ENCODE data around the gene PTPRN2. TPM values are rescaled to one million over a fixed set of nuclear protein-coding genes. Genes with fewer than 3 reads are reported as not detected.

PTPRN2 gene
- total RNA-seq, 1 experiment from 2014 or later: 3.8 TPM

DNA sequence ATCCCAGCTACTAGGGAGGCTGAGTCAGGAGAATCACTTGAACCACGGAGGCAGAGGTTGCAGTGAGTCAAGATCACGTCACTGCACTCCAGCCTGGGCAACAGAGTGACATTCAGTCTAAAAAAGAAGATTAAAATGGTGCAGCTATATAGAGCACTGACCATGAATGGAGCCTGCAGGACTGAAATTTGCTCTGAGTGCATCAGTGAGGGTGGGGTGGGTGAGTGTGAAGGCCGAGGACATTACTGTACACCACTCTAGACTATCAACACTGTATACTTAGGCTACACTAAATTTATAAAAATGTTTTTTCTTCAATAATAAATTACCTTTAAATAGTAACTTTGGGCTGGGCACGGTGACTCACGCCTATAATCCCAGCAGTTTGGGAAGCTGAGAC lies 294.7 kb downstream of the PTPRN2 start:
- no peak for DNase-seq
- no peak overlapping the region for H3K4me3 ChIP-seq
- no peaks in the 10 kb centered on the region; the same call in 1 of the 2 replicates for H3K9me3 ChIP-seq (replicated peaks)
- peaks cover 3% of the 10 kb centered on the region for H3K27me3 ChIP-seq
- H3K4me1 ChIP-seq: no peaks in the 10 kb centered on the region
- no peak overlapping the region for H3K27ac ChIP-seq
- no peaks in the 10 kb centered on the region for H3K36me3 ChIP-seq

DNA sequence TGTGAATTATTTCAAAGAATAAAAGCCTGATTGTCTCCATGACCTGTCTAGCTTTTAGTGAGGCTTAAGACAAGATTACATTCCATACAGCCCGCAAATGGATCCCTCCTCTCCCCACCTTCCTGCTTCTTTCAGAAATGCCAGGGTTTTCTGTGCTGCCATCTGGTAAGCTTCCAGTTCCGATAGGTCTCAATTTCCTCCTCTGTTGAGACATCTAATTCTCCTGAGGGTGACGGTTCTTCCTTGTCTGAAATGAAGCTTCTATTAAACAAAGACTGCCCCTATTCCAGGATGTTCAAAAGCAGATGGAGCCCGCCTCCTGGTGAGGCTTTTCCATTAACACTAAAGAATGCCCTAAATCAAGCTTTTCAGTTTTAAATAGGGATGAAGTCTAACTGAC lies 295.6 kb downstream of the PTPRN2 start:
- Histone ChIP-seq H3K9me3 (replicated peaks) (no peaks in the 10 kb centered on the region; the same call in 1 of the 2 replicates), H3K36me3 (no peaks in the 10 kb centered on the region)
- DNase-seq: no peak

DNA sequence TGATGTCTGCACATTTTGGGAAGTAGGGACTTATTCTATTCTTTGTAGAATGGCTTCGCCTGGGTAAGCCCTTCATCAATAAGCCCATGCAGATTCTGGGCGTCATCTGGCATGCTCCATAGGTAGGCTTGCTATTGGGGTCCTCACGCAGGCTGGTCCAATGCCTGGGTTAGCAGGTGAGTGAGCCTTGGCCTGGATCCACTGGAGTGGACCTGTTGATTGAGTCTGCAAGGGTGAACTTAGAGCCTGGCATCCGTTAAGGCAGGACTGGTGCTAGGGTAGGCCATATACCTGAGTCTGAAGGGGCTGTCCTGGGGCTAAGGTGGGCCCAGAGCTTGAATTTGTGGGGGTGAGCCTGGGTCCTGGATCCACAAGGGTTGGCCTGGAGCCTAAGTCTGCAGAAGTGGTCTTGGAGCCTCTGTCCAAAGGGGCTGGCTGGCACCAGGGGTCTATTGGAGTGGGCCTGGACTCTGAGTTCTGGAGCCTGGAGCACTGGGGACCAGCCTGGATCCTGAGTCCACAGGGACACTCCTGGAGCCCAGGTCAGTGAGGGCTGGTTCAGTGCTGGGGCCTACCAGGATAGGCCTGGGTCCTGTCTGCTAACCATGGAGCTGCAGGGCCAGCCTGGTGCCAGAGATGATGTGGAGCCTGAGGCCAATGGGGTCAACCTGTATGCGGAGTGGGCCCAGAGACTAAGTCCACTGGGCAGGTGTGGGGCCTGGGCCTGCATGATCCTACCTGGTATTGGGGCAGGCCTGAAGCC lies 297.7 kb downstream of the PTPRN2 start:
- DNase-seq: no peak
- no peak overlapping the region for H3K4me3 ChIP-seq
- H3K4me1 ChIP-seq: no peaks in the 10 kb centered on the region
- no peaks in the 10 kb centered on the region for H3K36me3 ChIP-seq
- no peak overlapping the region for H3K27ac ChIP-seq
- H3K9me3 ChIP-seq (replicated peaks): no peaks in the 10 kb centered on the region; the same call in 1 of the 2 replicates
- H3K27me3 ChIP-seq: no peaks in the 10 kb centered on the region; the same call in 1 of the 2 replicates

More for the DNA sequence above, 295.6 kb downstream of the PTPRN2 start:
- H3K4me1 ChIP-seq: no peaks in the 10 kb centered on the region
- no peaks in the 10 kb centered on the region; the same call in 1 of the 2 replicates for H3K27me3 ChIP-seq
- no peak overlapping the region for H3K27ac ChIP-seq
- H3K4me3 ChIP-seq: no peak overlapping the region

DNA sequence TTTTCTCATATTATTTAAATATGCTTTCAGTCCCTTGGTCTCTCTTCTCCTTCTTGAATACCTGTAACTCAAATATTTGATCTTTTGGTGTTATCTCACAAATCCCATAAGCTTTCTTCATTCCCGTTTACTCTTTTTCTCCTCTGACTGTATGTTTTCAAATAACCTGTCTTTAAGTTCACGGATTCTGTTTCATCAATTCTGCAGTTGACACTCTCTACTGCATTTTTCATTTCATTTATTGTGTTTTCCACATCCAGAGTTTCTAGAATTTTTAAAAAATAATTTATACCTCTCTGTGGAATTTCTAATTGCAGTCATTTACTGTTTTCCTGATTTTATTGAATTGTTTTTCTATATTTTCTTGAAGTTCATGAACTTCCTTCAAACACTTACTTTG lies 298.4 kb downstream of the PTPRN2 start:
- no peaks in the 10 kb centered on the region; the same call in 1 of the 2 replicates for H3K9me3 ChIP-seq (replicated peaks)
- no peak overlapping the region for H3K4me3 ChIP-seq
- H3K27ac ChIP-seq: no peak overlapping the region
- H3K27me3 ChIP-seq: no peaks in the 10 kb centered on the region; the same call in 1 of the 2 replicates
- no peaks in the 10 kb centered on the region for H3K4me1 ChIP-seq
- no peaks in the 10 kb centered on the region for H3K36me3 ChIP-seq
- DNase-seq: no peak

DNA sequence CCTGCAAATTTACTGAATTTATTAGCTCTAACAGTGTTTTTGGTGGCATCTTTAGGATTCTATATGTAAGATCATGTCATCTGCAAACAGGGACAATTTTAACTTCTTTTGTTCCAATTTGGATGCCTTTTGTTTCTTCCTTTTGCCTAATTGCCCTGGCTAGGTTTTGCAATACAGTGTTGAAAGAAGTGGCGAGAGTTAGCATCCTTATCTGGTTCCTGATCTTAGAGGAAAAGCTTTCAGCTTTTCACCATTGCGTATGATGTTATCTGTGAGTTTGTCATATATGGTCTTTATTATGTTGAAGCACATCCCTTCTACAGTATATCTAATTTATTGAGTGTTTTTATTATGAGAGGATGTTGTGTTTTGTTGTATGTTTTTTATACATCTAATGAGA lies 301.4 kb downstream of the PTPRN2 start:
- DNase-seq: no peak
- peaks cover 9% of the 10 kb centered on the region for H3K27me3 ChIP-seq
- no peak overlapping the region for H3K4me3 ChIP-seq
- no peaks in the 10 kb centered on the region for H3K4me1 ChIP-seq
- no peaks in the 10 kb centered on the region; the same call in 1 of the 2 replicates for H3K9me3 ChIP-seq (replicated peaks)
- no peaks in the 10 kb centered on the region for H3K36me3 ChIP-seq
- no peak overlapping the region for H3K27ac ChIP-seq

DNA sequence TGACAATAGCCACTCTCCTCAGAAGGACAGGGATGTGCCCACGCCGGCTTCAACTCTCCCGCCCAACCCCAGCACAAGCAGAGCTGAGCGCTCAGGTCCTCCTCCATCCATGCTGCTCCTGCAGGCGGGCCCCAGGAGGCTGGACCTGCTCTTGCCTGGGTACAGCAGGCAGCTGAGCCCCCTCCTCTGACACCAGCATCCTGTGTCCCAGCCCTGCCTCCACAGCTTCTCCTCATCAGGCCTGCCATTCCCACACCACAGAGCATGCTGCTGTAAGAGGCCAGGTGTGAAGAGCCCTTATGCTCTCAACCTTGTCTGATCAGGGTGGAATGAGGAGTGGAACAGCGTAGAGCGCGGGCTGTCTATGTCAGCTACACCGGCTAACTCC lies 302.2 kb downstream of the PTPRN2 start:
- Histone ChIP-seq H3K9me3 (replicated peaks) (no peaks in the 10 kb centered on the region; the same call in 1 of the 2 replicates), H3K4me3 (no peak overlapping the region), H3K27me3 (peaks cover 13% of the 10 kb centered on the region), H3K27ac (no peak overlapping the region), H3K4me1 (no peaks in the 10 kb centered on the region), H3K36me3 (no peaks in the 10 kb centered on the region)
- DNase-seq: no peak

DNA sequence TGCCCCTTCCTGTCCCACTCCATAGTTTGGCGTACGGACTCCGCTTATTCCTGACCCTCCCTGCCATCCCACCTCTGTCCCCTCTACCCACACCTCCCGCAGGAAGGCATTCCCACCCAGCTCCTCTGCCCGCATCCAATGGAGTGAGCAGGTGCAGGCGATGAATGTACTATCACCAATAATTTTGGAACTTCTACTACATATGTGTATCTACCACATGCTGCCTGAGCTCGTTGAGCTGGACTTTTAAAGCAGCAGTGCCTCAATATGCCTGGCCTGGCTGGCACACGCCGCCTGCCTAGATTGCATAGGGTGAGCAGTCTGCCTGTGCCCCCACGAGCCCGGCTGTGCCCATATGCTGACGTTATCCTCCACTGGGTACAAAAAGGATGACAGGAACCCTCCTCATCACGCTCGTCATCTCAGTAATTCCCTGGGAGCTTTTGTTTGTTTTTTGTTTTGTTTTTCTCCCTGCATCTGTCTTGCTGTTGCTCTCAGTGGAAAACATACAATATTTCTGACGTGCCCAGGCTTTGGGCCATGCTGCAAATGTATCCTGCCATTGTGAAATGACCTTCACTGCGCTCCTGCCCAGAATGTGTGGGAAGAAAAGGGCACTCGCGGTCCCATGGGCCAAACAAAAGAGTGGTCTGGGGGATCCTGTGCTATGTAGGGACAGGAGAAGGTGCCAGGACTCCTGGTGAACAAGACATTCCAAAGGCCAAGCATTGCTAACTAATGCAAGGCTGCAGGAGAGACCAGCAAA lies 302.8 kb downstream of the PTPRN2 start:
- H3K9me3 ChIP-seq (replicated peaks): no peaks in the 10 kb centered on the region; the same call in 1 of the 2 replicates
- H3K4me3 ChIP-seq: no peak overlapping the region
- DNase-seq: no peak

DNA sequence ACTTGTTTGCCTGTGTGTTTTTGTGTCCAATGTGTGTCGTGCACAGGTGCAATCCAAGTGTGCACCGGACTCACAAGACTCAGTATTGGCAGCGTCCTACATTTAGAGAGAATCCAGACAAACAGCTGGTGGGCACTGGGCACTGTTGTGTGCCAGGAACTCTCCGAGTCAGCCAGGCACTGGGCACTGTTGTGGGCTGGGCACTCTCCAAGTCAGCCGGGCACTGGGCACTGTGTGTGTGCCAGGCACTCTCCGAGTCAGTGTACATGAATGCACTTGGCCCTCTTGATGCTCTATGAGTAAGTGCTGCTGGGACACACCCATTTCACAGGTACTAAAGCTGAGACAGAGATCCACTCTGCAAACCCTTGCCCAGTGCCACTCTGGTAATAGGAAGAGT lies 303.5 kb downstream of the PTPRN2 start:
- no peak for DNase-seq
- no peak overlapping the region for H3K4me3 ChIP-seq
- no peak overlapping the region for H3K27ac ChIP-seq
- no peaks in the 10 kb centered on the region for H3K4me1 ChIP-seq
- no peaks in the 10 kb centered on the region; the same call in 1 of the 2 replicates for H3K9me3 ChIP-seq (replicated peaks)
- H3K27me3 ChIP-seq: peaks cover 13% of the 10 kb centered on the region
- H3K36me3 ChIP-seq: no peaks in the 10 kb centered on the region

More for the DNA sequence above, 302.8 kb downstream of the PTPRN2 start:
- Histone ChIP-seq H3K27ac (no peak overlapping the region), H3K4me1 (no peaks in the 10 kb centered on the region), H3K27me3 (peaks cover 13% of the 10 kb centered on the region), H3K36me3 (no peaks in the 10 kb centered on the region)

DNA sequence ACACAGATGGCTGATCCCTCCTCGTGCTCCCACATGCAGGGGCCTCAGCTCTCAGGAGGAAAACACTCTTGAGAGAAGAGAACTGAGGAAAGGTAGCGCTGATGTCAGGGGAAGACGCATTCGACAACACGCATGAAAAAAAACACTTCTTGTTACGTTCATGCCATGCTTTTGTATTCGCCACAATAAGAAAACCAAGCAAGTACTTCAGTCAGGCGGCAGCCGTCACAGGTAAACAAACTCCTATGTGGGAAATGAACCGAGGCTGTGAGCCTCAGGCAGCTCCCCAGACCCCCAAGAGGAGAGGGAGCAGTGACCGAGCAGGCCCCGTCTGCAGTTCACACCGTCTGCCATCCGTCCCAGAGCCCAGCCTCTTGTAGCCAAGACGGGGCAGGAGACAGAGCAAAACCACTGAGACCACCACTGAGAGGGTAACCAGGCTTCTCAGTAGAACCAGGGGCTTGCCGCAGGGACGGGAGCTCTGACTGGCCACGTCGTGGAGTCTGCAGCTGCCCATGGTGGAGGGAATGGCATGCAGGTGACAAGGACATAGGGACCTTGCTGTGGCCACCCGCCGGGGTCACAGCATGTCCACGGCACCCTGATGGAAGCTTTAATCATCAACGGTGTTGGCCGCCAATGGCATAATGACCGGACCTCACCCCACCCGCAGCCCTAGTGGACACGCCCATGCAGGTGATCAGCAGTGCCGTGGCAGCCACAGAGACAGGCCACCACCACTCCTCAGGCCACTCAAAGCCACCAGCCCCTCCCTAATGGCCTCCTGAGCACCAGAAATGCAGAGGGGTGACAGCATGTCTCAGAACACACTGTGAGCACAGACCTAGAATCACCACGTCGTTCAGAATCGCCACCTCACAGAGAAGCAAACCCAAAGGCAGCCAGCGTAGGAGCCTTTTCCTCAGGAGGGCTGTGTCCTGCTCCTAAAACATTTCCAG lies 304.3 kb downstream of the PTPRN2 start:
- Histone ChIP-seq H3K27me3 (peaks cover 13% of the 10 kb centered on the region), H3K4me1 (no peaks in the 10 kb centered on the region), H3K36me3 (no peaks in the 10 kb centered on the region), H3K4me3 (no peak overlapping the region), H3K9me3 (replicated peaks) (no peaks in the 10 kb centered on the region; the same call in 1 of the 2 replicates), H3K27ac (no peak overlapping the region)
- DNase-seq: no peak

DNA sequence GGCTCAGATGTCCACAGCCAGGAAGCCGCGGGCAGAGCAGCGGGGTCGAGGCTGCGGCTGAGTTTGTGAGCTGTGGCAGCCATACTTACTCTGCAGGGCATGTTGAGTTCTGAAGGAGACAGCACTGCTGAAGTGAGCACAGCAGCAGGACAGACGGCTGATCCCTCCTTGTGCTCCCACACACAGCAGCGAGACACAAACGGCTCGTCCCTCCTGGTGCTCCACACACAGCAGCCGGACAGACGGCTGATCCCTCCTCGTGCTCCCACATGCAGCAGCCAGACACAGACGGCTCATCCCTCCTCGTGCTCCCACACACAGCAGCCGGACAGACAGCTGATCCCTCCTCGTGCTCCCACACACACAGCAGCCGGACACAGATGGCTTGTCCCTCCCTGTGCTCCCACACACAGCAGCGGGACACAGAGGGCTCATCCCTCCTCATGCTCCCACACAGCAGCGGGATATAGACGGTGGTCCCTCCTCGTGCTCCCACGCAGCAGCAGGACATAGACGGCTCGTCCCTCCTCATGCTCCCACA lies 305.1 kb downstream of the PTPRN2 start:
- Histone ChIP-seq H3K9me3 (replicated peaks) (no peaks in the 10 kb centered on the region; the same call in 1 of the 2 replicates), H3K27me3 (peaks cover 13% of the 10 kb centered on the region), H3K4me3 (no peak overlapping the region), H3K4me1 (no peaks in the 10 kb centered on the region), H3K36me3 (no peaks in the 10 kb centered on the region), H3K27ac (no peak overlapping the region)
- no peak for DNase-seq

DNA sequence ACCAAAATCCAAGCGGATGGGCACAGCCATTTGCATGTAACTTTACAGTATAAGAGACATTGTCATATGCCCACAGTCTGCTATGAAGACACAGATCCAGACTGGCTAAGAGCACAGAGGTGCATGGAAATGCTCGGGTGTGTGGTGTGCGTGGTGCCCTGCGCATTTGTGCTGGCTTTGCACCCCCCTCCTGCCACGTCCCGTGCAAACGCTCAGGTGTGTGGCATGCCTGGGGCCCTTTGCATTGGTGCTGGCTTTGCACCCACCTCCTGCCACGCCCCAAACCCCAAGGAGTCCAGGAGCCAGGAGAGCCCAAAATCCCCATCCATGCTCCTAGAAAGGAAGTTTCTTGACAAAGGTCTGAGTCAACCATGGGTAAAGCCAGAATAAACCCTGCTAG lies 306.2 kb downstream of the PTPRN2 start:
- Histone ChIP-seq H3K27ac (no peak overlapping the region), H3K4me3 (no peak overlapping the region), H3K27me3 (peaks cover 17% of the 10 kb centered on the region), H3K4me1 (no peaks in the 10 kb centered on the region), H3K9me3 (replicated peaks) (no peaks in the 10 kb centered on the region; the same call in 1 of the 2 replicates), H3K36me3 (no peaks in the 10 kb centered on the region)
- no peak for DNase-seq

DNA sequence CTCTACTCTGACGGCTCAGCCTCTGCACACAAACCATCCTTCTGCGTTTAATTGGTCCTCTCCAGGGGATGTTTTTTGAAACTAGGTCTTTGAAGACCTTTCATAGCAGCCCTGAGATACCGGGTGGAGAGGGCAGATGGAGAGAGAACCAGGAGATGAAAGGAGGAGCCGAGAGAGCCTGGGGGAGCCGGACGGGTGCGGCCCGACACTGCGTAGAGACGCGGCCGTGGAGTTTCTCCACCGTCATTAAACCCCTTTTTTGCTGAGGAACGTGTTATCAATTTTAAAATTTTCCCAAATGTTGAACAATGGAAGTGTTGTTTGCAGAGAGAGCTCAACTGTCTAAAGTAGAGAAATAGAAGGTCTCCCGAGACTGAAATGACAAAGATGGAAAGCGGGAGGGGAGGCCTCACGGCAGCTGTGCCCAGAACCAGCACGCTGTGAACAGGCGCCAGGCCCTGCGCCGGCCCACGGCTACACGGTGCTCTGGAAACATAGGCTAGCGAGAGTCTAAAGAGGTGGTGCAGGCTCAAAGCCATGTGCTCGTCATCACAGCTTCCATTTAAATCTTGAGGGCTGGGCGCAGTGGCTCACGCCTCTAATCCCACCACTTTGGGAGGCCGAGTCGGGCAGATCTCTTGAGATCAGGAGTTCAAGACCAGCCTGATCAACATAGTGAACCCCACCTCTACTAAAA lies 307.0 kb downstream of the PTPRN2 start:
- H3K4me1 ChIP-seq: no peaks in the 10 kb centered on the region
- no peak overlapping the region for H3K4me3 ChIP-seq
- H3K27ac ChIP-seq: no peak overlapping the region
- peaks cover 17% of the 10 kb centered on the region for H3K27me3 ChIP-seq
- H3K9me3 ChIP-seq (replicated peaks): no peaks in the 10 kb centered on the region
- DNase-seq: no peak
- no peaks in the 10 kb centered on the region for H3K36me3 ChIP-seq

DNA sequence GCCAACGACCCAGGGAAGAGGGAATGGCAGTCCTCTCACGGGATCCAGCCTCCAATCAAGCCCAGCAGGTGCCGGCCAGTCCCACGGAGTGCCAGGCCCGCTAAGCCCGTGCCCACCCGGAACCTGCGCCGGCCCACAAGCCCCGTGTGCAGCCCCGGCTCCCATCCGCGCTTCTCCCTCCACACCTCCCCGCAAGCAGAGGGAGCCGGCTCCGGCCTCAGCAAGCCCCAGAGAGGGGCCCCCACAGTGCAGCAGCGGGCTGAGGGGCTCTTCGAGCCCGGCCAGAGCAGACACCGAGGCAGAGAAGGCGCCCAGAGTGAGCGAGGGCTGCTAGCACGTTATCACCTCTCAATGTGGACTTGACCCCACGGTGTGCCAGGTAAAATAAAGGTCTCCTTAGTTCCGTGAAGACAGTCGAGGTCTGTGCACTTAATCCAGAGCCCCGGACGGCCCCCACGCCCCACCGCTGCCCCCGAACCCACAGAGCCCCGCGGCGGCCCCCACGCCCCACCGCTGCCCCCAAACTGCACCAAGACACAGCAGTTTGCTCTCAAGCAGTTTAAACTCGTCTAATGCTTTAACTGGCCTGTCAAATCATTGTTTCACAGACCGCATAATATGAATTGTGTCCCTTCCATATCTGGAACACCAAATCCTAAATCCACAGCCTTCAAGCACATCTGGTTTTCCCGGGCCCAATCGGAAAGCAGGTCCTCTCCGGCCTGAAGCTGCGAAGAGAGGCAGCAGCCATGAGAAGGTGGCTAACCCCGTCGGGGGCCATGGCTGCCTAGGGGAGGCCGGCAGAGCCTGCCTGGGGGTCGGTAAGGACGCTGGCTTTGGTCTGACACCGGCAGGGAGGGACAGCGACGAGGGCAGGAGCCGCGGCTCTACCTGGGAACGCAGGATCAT lies 307.8 kb downstream of the PTPRN2 start:
- H3K9me3 ChIP-seq (replicated peaks): no peaks in the 10 kb centered on the region
- peaks cover 17% of the 10 kb centered on the region for H3K27me3 ChIP-seq
- no peaks in the 10 kb centered on the region for H3K36me3 ChIP-seq
- no peak for DNase-seq
- H3K4me1 ChIP-seq: no peaks in the 10 kb centered on the region
- no peak overlapping the region for H3K27ac ChIP-seq
- no peak overlapping the region for H3K4me3 ChIP-seq
